ENCODE results near the gene ZIC2. TPM values are rescaled to one million over a fixed set of nuclear protein-coding genes. Genes with fewer than 3 reads are reported as not detected.

ZIC2 gene
- total and polyA plus RNA-seq, 2 of the 8 experiments (the other 6 are each of a cell fraction or from before 2014, with no cell fraction given), result 53.2 to 372 TPM

- peak; percentile 21 for TF ChIP-seq RNF2 (IDR thresholded peaks at IDR 0.05; ENCODE audit: borderline replicate concordance, low read depth, low read length, missing control alignments, poor library complexity, severe bottlenecking)
- TF ChIP-seq CTBP2 (IDR thresholded peaks at IDR 0.05; ENCODE audit: borderline replicate concordance, insufficient read depth, insufficient read length, low read length), result peak; percentile 97
- TF ChIP-seq RAD21 (IDR thresholded peaks at IDR 0.05 in 1 of 2, conservative IDR thresholded peaks at IDR 0.05 in 1 of 2; ENCODE audit: low read depth in 2 of 2, low read length in 2 of 2), result peak in 1 of 2 experiments; percentile 13; a peak in 1 of 4 replicates
- peak; percentile 71 for TF ChIP-seq EGR1 (IDR thresholded peaks at IDR 0.05; ENCODE audit: borderline replicate concordance, low read depth, low read length)
- TF ChIP-seq, protein P1, sequence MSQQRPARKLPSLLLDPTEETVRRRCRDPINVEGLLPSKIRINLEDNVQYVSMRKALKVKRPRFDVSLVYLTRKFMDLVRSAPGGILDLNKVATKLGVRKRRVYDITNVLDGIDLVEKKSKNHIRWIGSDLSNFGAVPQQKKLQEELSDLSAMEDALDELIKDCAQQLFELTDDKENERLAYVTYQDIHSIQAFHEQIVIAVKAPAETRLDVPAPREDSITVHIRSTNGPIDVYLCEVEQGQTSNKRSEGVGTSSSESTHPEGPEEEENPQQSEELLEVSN (IDR thresholded peaks at IDR 0.05), result peak; percentile 74
- TF ChIP-seq TEAD4 (IDR thresholded peaks at IDR 0.05; ENCODE audit: low read depth, low read length), result no peak
- peak; percentile 69; the same call in 1 of the 2 replicates for TF ChIP-seq TCF12 (IDR thresholded peaks at IDR 0.05; ENCODE audit: low read depth, low read length)
- TF ChIP-seq KDM1A (IDR thresholded peaks at IDR 0.05; ENCODE audit: borderline replicate concordance, low read length), result 0 out of 2 replicates have a peak, but pooled peaks have one; percentile 8
- 0 out of 2 replicates have a peak, but pooled peaks have one; percentile 12 for TF ChIP-seq TBP (IDR thresholded peaks at IDR 0.05; ENCODE audit: low read depth, low read length)
- peak; percentile 52 for TF ChIP-seq ASH2L (IDR thresholded peaks at IDR 0.05; ENCODE audit: low read length)
- no peak for TF ChIP-seq SP4 (IDR thresholded peaks at IDR 0.05; ENCODE audit: low read length)
- TF ChIP-seq BACH1 (IDR thresholded peaks at IDR 0.05; ENCODE audit: low read length), result no peak
- no peak for TF ChIP-seq POLR2A (IDR thresholded peaks at IDR 0.05; ENCODE audit: control extremely low read depth in 1 of 2, low read depth in 2 of 2, low read length in 2 of 2)
- TF ChIP-seq TAF1 (IDR thresholded peaks at IDR 0.05; ENCODE audit: low read depth, low read length), result no peak
Measured at GRCh38 chr13:99958406-99959126, 23.0 kb upstream of the ZIC2 start (continued).
